Activated CD4-positive, alpha-beta T cell treated with anti-CD3 and anti-CD28 coated beads, Interleukin-2, amount 10 ng/mL, durations not matched to agents 24 days and 14 days (primary cell): ENCODE data around the gene AVP. TPM values are rescaled to one million over a fixed set of nuclear protein-coding genes. Genes with fewer than 3 reads are reported as not detected.
"Not testable (repeated sequence)": the region's sequence is repeated elsewhere in the genome, so short reads cannot be mapped to it uniquely, and the experiment has no call there.

ENCODE experiments used
- DNase-seq: peaks from one replicate; pipeline ENCODE4 v3.0.0; 2022
- H3K27ac Mint-ChIP-seq: one replicate; pipeline ENCODE4 v1.8.0; 2022; ENCODE audit warnings: mild to moderate bottlenecking, mixed read lengths
- H3K27me3 Mint-ChIP-seq: one replicate; pipeline ENCODE4 v1.8.0; 2022; ENCODE audit warnings: mixed read lengths
- H3K36me3 Mint-ChIP-seq: one replicate; pipeline ENCODE4 v1.8.0; 2022; ENCODE audit warnings: low read depth, mild to moderate bottlenecking, mixed read lengths
- H3K4me1 Mint-ChIP-seq: one replicate; pipeline ENCODE4 v1.8.0; 2021; ENCODE audit warnings: mixed read lengths
- H3K4me3 Mint-ChIP-seq: one replicate; pipeline ENCODE4 v1.8.0; 2022; ENCODE audit warnings: mild to moderate bottlenecking, moderate library complexity, mixed read lengths
- H3K9me3 Mint-ChIP-seq: one replicate; pipeline ENCODE4 v1.8.0; 2021; ENCODE audit warnings: mixed read lengths
- intact Hi-C: fragments of 100-400 bp; cut with micrococcal nuclease; formaldehyde crosslinking; loops from one replicate; pipeline ENCODE4 v1.15.1; 2023
- total RNA-seq: library from RNA; stranded (reverse); gene quantifications from 2 replicates; pipeline ENCODE4 v1.2.3, GENCODE V29; 2022

Gene AVP
- total RNA-seq, 1 donor from 2014 or later: not detected

- Mint-ChIP-seq H3K27ac (no peak overlapping the region), H3K36me3 (no peaks in the 10 kb centered on the region), H3K4me3 (peak overlapping the region; percentile 59), H3K9me3 (no peaks in the 10 kb centered on the region), H3K4me1 (peaks cover 6% of the 10 kb centered on the region), H3K27me3 (peaks cover 56% of the 10 kb centered on the region)
- intact Hi-C loops: loop anchor here (5.0 kb wide), 1 partner anchor 34 kb away; no protein-coding TSS in a partner anchor
- no peak for DNase-seq
Observed at GRCh38 chr20:3082955-3083952, 1.3 kb downstream of the AVP start.

GRCh38 chr20:3082306-3082951 lies 2.1 kb downstream of the AVP start:
- peaks cover 58% of the 10 kb centered on the region for H3K27me3 Mint-ChIP-seq

GRCh38 chr20:3081641-3082040 lies 2.9 kb downstream of the AVP start:
- peaks cover 56% of the 10 kb centered on the region for H3K27me3 Mint-ChIP-seq
- H3K4me3 Mint-ChIP-seq: peak overlapping the region; percentile 76
- intact Hi-C loops: loop anchor here (5.0 kb wide), 1 partner anchor 36 kb away; no protein-coding TSS in a partner anchor
- peaks cover 2% of the 10 kb centered on the region for H3K36me3 Mint-ChIP-seq
- no peak for DNase-seq
- H3K27ac Mint-ChIP-seq: no peak overlapping the region
- peaks cover 18% of the 10 kb centered on the region for H3K4me1 Mint-ChIP-seq
- peaks cover 6% of the 10 kb centered on the region for H3K9me3 Mint-ChIP-seq

More at GRCh38 chr20:3082306-3082951, 2.1 kb downstream of the AVP start:
- peak; percentile 65 for DNase-seq
- Mint-ChIP-seq H3K27ac (no peak overlapping the region), H3K36me3 (peaks cover 2% of the 10 kb centered on the region), H3K9me3 (peaks cover 6% of the 10 kb centered on the region), H3K4me3 (peak overlapping the region; percentile 76), H3K4me1 (peaks cover 12% of the 10 kb centered on the region)
- intact Hi-C loops: loop anchor here (5.0 kb wide), 1 partner anchor 35 kb away; no protein-coding TSS in a partner anchor

- Mint-ChIP-seq H3K9me3 (peaks cover 6% of the 10 kb centered on the region), H3K36me3 (peaks cover 2% of the 10 kb centered on the region), H3K4me1 (peaks cover 18% of the 10 kb centered on the region), H3K27me3 (peaks cover 56% of the 10 kb centered on the region), H3K4me3 (no peak overlapping the region), H3K27ac (no peak overlapping the region)
- intact Hi-C loops: loop anchor here (5.0 kb wide), 1 partner anchor 36 kb away; no protein-coding TSS in a partner anchor
- DNase-seq: no peak
Observed at GRCh38 chr20:3080939-3081388, 3.6 kb downstream of the AVP start.

GRCh38 chr20:3077618-3078134 lies 6.8 kb downstream of the AVP start:
- H3K27me3 Mint-ChIP-seq: peaks cover 39% of the 10 kb centered on the region
- peaks cover 24% of the 10 kb centered on the region for H3K4me1 Mint-ChIP-seq
- DNase-seq: peak; percentile 75
- peak overlapping the region; percentile 32 for H3K4me3 Mint-ChIP-seq
- peaks cover 6% of the 10 kb centered on the region for H3K9me3 Mint-ChIP-seq
- intact Hi-C loops: no loop called here
- peaks cover 2% of the 10 kb centered on the region for H3K36me3 Mint-ChIP-seq
- peak overlapping the region; percentile 21 for H3K27ac Mint-ChIP-seq

- peaks cover 19% of the 10 kb centered on the region for H3K27me3 Mint-ChIP-seq
- H3K4me3 Mint-ChIP-seq, DNase-seq, H3K36me3 Mint-ChIP-seq, H3K9me3 Mint-ChIP-seq, intact Hi-C loops, H3K27ac Mint-ChIP-seq: not testable (repeated sequence)
- peaks cover 33% of the 10 kb centered on the region for H3K4me1 Mint-ChIP-seq
Observed at GRCh38 chr20:3075315-3075714, 9.2 kb downstream of the AVP start.

- Mint-ChIP-seq H3K4me1 (peaks cover 33% of the 10 kb centered on the region), H3K36me3 (peaks cover 2% of the 10 kb centered on the region)
- intact Hi-C loops: no loop called here
Observed at GRCh38 chr20:3074812-3075211, 9.7 kb downstream of the AVP start.

GRCh38 chr20:3073251-3073643 lies 11.3 kb downstream of the AVP start:
- intact Hi-C loops, H3K27me3 Mint-ChIP-seq, H3K4me3 Mint-ChIP-seq, H3K27ac Mint-ChIP-seq, DNase-seq, H3K36me3 Mint-ChIP-seq, H3K9me3 Mint-ChIP-seq: not testable (repeated sequence)
- H3K4me1 Mint-ChIP-seq: peaks cover 33% of the 10 kb centered on the region

More at GRCh38 chr20:3074812-3075211, 9.7 kb downstream of the AVP start:
- H3K4me3 Mint-ChIP-seq: no peak overlapping the region
- H3K27ac Mint-ChIP-seq: no peak overlapping the region
- peaks cover 15% of the 10 kb centered on the region for H3K27me3 Mint-ChIP-seq
- DNase-seq: no peak
- peaks cover 6% of the 10 kb centered on the region for H3K9me3 Mint-ChIP-seq

- H3K27me3 Mint-ChIP-seq: peaks cover 4% of the 10 kb centered on the region
- H3K4me1 Mint-ChIP-seq: peaks cover 29% of the 10 kb centered on the region
- intact Hi-C loops: no loop called here
- H3K27ac Mint-ChIP-seq: peak overlapping the region; percentile 68
- peaks cover 1% of the 10 kb centered on the region for H3K9me3 Mint-ChIP-seq
- H3K36me3 Mint-ChIP-seq: peaks cover 4% of the 10 kb centered on the region
- peak overlapping the region; percentile 73 for H3K4me3 Mint-ChIP-seq
- DNase-seq: no peak
Observed at GRCh38 chr20:3072530-3073250, 11.8 kb downstream of the AVP start.

- Mint-ChIP-seq H3K4me3 (peak within 1 kb of the TSS; percentile 73), H3K4me1 (peaks cover 24% of the 10 kb centered on the region)
- intact Hi-C loops: no loop called here
Observed at GRCh38 chr20:3071610-3072529, 12.7 kb downstream of the AVP start, which contains the start of gene OXT. Gene OXT (plus strand): TSS chr20:3071620. CDS start chr20:3071656, 36 bp downstream.

GRCh38 chr20:3071266-3071609 lies 13.3 kb downstream of the AVP start:
- no peak for DNase-seq
- Mint-ChIP-seq H3K4me3 (peak overlapping the region; percentile 73), H3K36me3 (peaks cover 4% of the 10 kb centered on the region), H3K4me1 (peaks cover 22% of the 10 kb centered on the region), H3K9me3 (no peaks in the 10 kb centered on the region), H3K27me3 (peaks cover 4% of the 10 kb centered on the region), H3K27ac (no peak overlapping the region)
- intact Hi-C loops: no loop called here

More at GRCh38 chr20:3071610-3072529, 12.7 kb downstream of the AVP start, which contains the start of gene OXT:
- Mint-ChIP-seq H3K9me3 (no peaks in the 10 kb centered on the region), H3K36me3 (peaks cover 4% of the 10 kb centered on the region), H3K27me3 (peaks cover 4% of the 10 kb centered on the region), H3K27ac (peak within 1 kb of the TSS; percentile 68)
- DNase-seq: peak; percentile 88

- Mint-ChIP-seq H3K27ac (peak overlapping the region; percentile 21), H3K9me3 (no peaks in the 10 kb centered on the region), H3K4me3 (peak overlapping the region; percentile 73), H3K27me3 (peaks cover 4% of the 10 kb centered on the region), H3K36me3 (peaks cover 4% of the 10 kb centered on the region), H3K4me1 (peaks cover 22% of the 10 kb centered on the region)
- intact Hi-C loops: no loop called here
- no peak for DNase-seq
Observed at GRCh38 chr20:3070725-3071124, 13.8 kb downstream of the AVP start.
